WTC11 (cell line): Measurements from ENCODE around the gene CTTNBP2NL.

Experiments used
- AR ChIP-seq: fragments of 250-450 bp; sonication (Bioruptor Pico); IDR thresholded peaks from 2 replicates; pipeline ENCODE4 v1.9.0; 2021; ENCODE audit warnings: mild to moderate bottlenecking
- ATF2 ChIP-seq: sonication (generic); formaldehyde crosslinking; IDR thresholded peaks from 2 replicates; pipeline ENCODE4 v1.8.1; 2022; ENCODE audit warnings: low read depth, missing genetic modification reagents, borderline replicate concordance
- CTCF ChIP-seq: fragments of 200-600 bp; IDR thresholded peaks from 2 replicates; pipeline ENCODE4 v1.8.0; 2022; ENCODE audit warnings: antibody characterized with exemption
- E2F1 ChIP-seq: sonication (generic); formaldehyde crosslinking; IDR thresholded peaks from 2 replicates; pipeline ENCODE4 v1.8.0; 2022; ENCODE audit warnings: mild to moderate bottlenecking, missing genetic modification reagents
- MAX ChIP-seq: sonication (generic); formaldehyde crosslinking; IDR thresholded peaks from 2 replicates; pipeline ENCODE4 v1.8.0; 2022; ENCODE audit warnings: mild to moderate bottlenecking, missing genetic modification reagents
- NFE2L1 ChIP-seq: sonication (generic); formaldehyde crosslinking; IDR thresholded peaks from 2 replicates; pipeline ENCODE4 v1.8.1; 2023; ENCODE audit warnings: missing genetic modification reagents
- NR1H2 ChIP-seq: sonication (generic); formaldehyde crosslinking; IDR thresholded peaks from 2 replicates; pipeline ENCODE4 v1.9.0; 2021; ENCODE audit warnings: mild to moderate bottlenecking, moderate library complexity, missing genetic modification reagents
- USF2 ChIP-seq: sonication (generic); formaldehyde crosslinking; IDR thresholded peaks from 2 replicates; pipeline ENCODE4 v1.8.1; 2023; ENCODE audit warnings: mild to moderate bottlenecking, missing genetic modification reagents, moderate library complexity

GRCh38 chr1:112507921-112508277 is 111.9 kb downstream of the CTTNBP2NL start:
- TF ChIP-seq NFE2L1 (CRISPR knock-in tag), result no peak
- TF ChIP-seq CTCF, result no peak
- no peak for TF ChIP-seq NR1H2 (CRISPR knock-in tag)
- TF ChIP-seq AR, result no peak
- TF ChIP-seq MAX (CRISPR knock-in tag), result no peak
- no peak for TF ChIP-seq E2F1 (CRISPR knock-in tag)
- TF ChIP-seq ATF2 (CRISPR knock-in tag), result no peak
- no peak for TF ChIP-seq USF2
